Transverse colon (tissue), 4 donors: Measurements from ENCODE around the gene CTNNA1. TPM values are rescaled to one million over a fixed set of nuclear protein-coding genes. Genes with fewer than 3 reads are reported as not detected.
"Not testable (repeated sequence)": the region's sequence is repeated elsewhere in the genome, so short reads cannot be mapped to it uniquely, and the experiment has no call there.

Experiments
- DNase-seq: peaks from one replicate; pipeline ENCODE4 v3.0.0-alpha.2; 2019
- H3K27ac ChIP-seq, 4 donors: fragments of 200-600 bp; sonication (generic); 2 replicates each; pipeline ENCODE4 v1.5.1; 2016 to 2018; ENCODE audit warnings: inconsistent platforms in 4 of 4
- H3K27me3 ChIP-seq: fragments of 200-600 bp; sonication (generic); 2 replicates; pipeline ENCODE4 v1.5.1; 2017; ENCODE audit warnings: inconsistent platforms
- H3K36me3 ChIP-seq, 4 donors: fragments of 200-600 bp; sonication (generic); 2 replicates each; pipeline ENCODE4 v1.5.1; 2017 to 2019; ENCODE audit warnings: inconsistent platforms in 4 of 4
- H3K4me1 ChIP-seq, 4 donors: fragments of 200-600 bp; sonication (generic); 2 replicates each; pipeline ENCODE4 v1.5.1; 2017 to 2020; ENCODE audit warnings: inconsistent platforms in 4 of 4
- H3K4me3 ChIP-seq, 4 donors: fragments of 200-600 bp; sonication (generic); 1 replicate in 1 of 4; 2 replicates in 3 of 4; pipeline versions ENCODE4 v1.5.1 to v1.6.1; 2017 to 2019; ENCODE audit warnings: inconsistent platforms in 4 of 4
- H3K9me3 ChIP-seq, 2 donors: fragments of 200-600 bp; sonication (generic); 2 replicates each; pipeline ENCODE4 v1.5.1; 2017 to 2019; ENCODE audit warnings: inconsistent platforms in 2 of 2
- EP300 ChIP-seq: sonication (generic); formaldehyde crosslinking; IDR thresholded peaks from one replicate; pipeline ENCODE4 v1.6.1; 2017; ENCODE audit warnings: antibody characterized with exemption, low read depth
- POLR2A ChIP-seq: fragments of 450-650 bp; IDR thresholded peaks from one replicate; pipeline ENCODE4 v1.6.1; 2016; ENCODE audit warnings: antibody characterized with exemption, mild to moderate bottlenecking, moderate library complexity
- POLR2AphosphoS5 ChIP-seq, 3 donors: sonication (generic); formaldehyde crosslinking; IDR thresholded peaks; one replicate each; pipeline ENCODE4 v1.6.1; 2016; ENCODE audit warnings: antibody characterized with exemption in 3 of 3
- WGBS, 2 donors: methylation state at CpG; one replicate each; pipeline ENCODE4 v1.1.5; 2018; ENCODE audit warnings: low coverage in 1 of 2; 5-methylcytosine and 5-hydroxymethylcytosine counted together
- in situ Hi-C, 4 donors: fragments of 200-750 bp; cut with MboI; loops; one replicate each; pipeline versions ENCODE4 v1.15.0 to v1.15.1; 2017; ENCODE audit warnings: low sequenced_read_pairs in 3 of 4, low pct_ligation_motif_present in 1 of 4, low pct_unique_long_range_greater_than_20kb in 1 of 4
- intact Hi-C: fragments of 100-400 bp; cut with DNase I; formaldehyde crosslinking; loops from one replicate; pipeline ENCODE4 v1.15.1; 2023; ENCODE audit warnings: low total_unique reads
- total RNA-seq, 4 donors: library from RNA; depleted of rRNA; stranded (reverse); fragments of >200 nt; gene quantifications; one replicate each; pipeline ENCODE4 v1.1.0, GENCODE V29; 2016
- TF ChIP-seq, protein P1 (sequence below), 5 experiments: fragments of 200-600 bp in 3 of 5; fragments of 450-650 bp in 2 of 5; sonication (generic) in 3 of 5; IDR thresholded peaks; 1 replicate in 2 of 5; 2 replicates in 3 of 5; pipeline ENCODE4 v1.5.1; 2016 to 2017; ENCODE audit warnings: antibody characterized with exemption in 5 of 5, inconsistent platforms in 3 of 5, mild to moderate bottlenecking in 2 of 5, moderate library complexity in 1 of 5

CTNNA1 gene
- total RNA-seq, 4 donors from 2014 or later, result 272 to 381 (median 316) TPM

- in situ Hi-C loops (no loop called here), intact Hi-C loops (no loop called here)
- no peak overlapping the region for H3K4me3 ChIP-seq
- peaks cover 0 to 8% (median 5%) of the 10 kb centered on the region in 4 donors for H3K4me1 ChIP-seq
- no peaks in the 10 kb centered on the region for H3K36me3 ChIP-seq
- no peak for DNase-seq
- no peaks in the 10 kb centered on the region for H3K9me3 ChIP-seq
- WGBS, 2 donors, result 72 to 73% methylated on average over 7 to 10 of the region's 10 CpGs
- TF ChIP-seq EP300 (no peak), POLR2A (no peak), POLR2AphosphoS5 (IDR thresholded peaks at IDR 0.05) (no peak)
- TF ChIP-seq, protein P1, sequence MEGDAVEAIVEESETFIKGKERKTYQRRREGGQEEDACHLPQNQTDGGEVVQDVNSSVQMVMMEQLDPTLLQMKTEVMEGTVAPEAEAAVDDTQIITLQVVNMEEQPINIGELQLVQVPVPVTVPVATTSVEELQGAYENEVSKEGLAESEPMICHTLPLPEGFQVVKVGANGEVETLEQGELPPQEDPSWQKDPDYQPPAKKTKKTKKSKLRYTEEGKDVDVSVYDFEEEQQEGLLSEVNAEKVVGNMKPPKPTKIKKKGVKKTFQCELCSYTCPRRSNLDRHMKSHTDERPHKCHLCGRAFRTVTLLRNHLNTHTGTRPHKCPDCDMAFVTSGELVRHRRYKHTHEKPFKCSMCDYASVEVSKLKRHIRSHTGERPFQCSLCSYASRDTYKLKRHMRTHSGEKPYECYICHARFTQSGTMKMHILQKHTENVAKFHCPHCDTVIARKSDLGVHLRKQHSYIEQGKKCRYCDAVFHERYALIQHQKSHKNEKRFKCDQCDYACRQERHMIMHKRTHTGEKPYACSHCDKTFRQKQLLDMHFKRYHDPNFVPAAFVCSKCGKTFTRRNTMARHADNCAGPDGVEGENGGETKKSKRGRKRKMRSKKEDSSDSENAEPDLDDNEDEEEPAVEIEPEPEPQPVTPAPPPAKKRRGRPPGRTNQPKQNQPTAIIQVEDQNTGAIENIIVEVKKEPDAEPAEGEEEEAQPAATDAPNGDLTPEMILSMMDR (IDR thresholded peaks at IDR 0.05), result no peak
- H3K27ac ChIP-seq, result no peak overlapping the region
- no peaks in the 10 kb centered on the region for H3K27me3 ChIP-seq
Observed at GRCh38 chr5:138722544-138723177, 30.6 kb upstream of the CTNNA1 start.

DNA sequence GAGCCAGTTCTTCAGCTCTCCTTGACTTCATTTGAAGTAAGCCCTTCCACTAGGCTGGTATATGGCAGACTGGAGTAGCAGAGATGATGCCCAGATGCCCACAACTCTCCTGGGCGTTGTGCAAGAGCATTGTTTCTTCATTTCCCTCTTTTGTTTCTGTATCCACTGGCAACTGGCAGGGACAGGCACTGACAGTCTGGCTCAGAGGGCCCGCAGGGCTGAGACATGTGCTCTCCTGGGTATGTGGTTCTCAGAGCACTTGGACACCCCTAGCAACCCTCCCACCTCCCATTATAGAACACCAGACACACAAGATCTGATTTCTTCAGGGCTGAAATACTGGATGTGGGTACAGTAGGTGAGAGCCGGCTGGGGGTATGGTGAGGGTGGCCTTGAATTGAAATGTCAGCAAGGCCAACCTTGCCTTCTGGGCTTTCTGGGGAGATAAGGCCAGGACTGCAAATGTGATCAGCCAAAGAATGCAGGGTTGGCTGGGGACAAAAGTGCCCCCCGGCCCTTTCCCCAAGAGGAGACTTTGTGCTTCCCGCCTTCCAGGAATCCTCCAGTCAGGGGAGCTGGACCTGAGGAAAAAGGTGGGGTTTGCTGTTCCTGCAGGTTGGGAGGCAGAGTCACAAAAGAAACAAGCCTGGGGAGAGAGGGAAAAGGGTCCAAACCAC lies 28.6 kb upstream of the CTNNA1 start:
- in situ Hi-C loops, result no loop called here
- intact Hi-C loops, result no loop called here
- Histone ChIP-seq H3K27ac (peak overlapping the region; percentile 7 to 74 (median 43)), H3K27me3 (no peaks in the 10 kb centered on the region), H3K4me3 (no peak overlapping the region), H3K36me3 (no peaks in the 10 kb centered on the region), H3K4me1 (peaks cover 0 to 8% (median 5%) of the 10 kb centered on the region in 4 donors), H3K9me3 (no peaks in the 10 kb centered on the region)
- TF ChIP-seq POLR2AphosphoS5 (IDR thresholded peaks at IDR 0.05), result peak in 1 of 3 donors; percentile 26
- no peak for TF ChIP-seq POLR2A
- no peak for TF ChIP-seq EP300
- 81 to 86% methylated on average over 2 to 5 of the region's 5 CpGs for WGBS, 2 donors
- no peak for DNase-seq

- H3K9me3 ChIP-seq, result no peaks in the 10 kb centered on the region
- H3K36me3 ChIP-seq, result no peaks in the 10 kb centered on the region
- 61 to 79% methylated on average over 9 to 12 of the region's 12 CpGs for WGBS, 2 donors
- TF ChIP-seq EP300 (no peak), POLR2AphosphoS5 (IDR thresholded peaks at IDR 0.05) (peak in 2 of 3 donors; percentile 39 to 43)
- H3K27me3 ChIP-seq, result no peaks in the 10 kb centered on the region
- H3K27ac ChIP-seq, result peak overlapping the region; percentile 39 to 82 (median 60)
- in situ Hi-C loops (no loop called here), intact Hi-C loops (no loop called here)
- no peak overlapping the region for H3K4me3 ChIP-seq
- peaks cover 0 to 8% (median 5%) of the 10 kb centered on the region in 4 donors for H3K4me1 ChIP-seq
- peak; percentile 14 for DNase-seq
Observed at GRCh38 chr5:138725153-138725817, 27.9 kb upstream of the CTNNA1 start.

- peak overlapping the region; percentile 39 to 82 (median 60) for H3K27ac ChIP-seq
- H3K4me3 ChIP-seq, result no peak overlapping the region
- H3K36me3 ChIP-seq, result no peaks in the 10 kb centered on the region
- DNase-seq, result peak; percentile 19
- H3K9me3 ChIP-seq, result no peaks in the 10 kb centered on the region
- H3K4me1 ChIP-seq, result peaks cover 0 to 8% (median 5%) of the 10 kb centered on the region in 4 donors
- TF ChIP-seq, protein P1 (IDR thresholded peaks at IDR 0.05), result no peak
- no peak for TF ChIP-seq POLR2AphosphoS5 (IDR thresholded peaks at IDR 0.05)
- in situ Hi-C loops (no loop called here), intact Hi-C loops (no loop called here)
- no peaks in the 10 kb centered on the region for H3K27me3 ChIP-seq
- WGBS, 2 donors, result 48 to 71% methylated on average over 3 to 6 of the region's 6 CpGs
Observed at GRCh38 chr5:138725818-138726416, 27.3 kb upstream of the CTNNA1 start.

- H3K4me3 ChIP-seq, result no peak overlapping the region
- no peaks in the 10 kb centered on the region for H3K9me3 ChIP-seq
- in situ Hi-C loops (no loop called here), intact Hi-C loops (no loop called here)
- TF ChIP-seq EP300 (no peak), POLR2AphosphoS5 (IDR thresholded peaks at IDR 0.05) (no peak), POLR2A (no peak)
- TF ChIP-seq, protein P1 (IDR thresholded peaks at IDR 0.05), result no peak
- peaks cover 0 to 8% (median 5%) of the 10 kb centered on the region in 4 donors for H3K4me1 ChIP-seq
- H3K36me3 ChIP-seq, result no peaks in the 10 kb centered on the region
- no peak overlapping the region for H3K27ac ChIP-seq
- 65 to 80% methylated on average over 3 to 4 of the region's 4 CpGs for WGBS, 2 donors
- no peak for DNase-seq
- H3K27me3 ChIP-seq, result no peaks in the 10 kb centered on the region
Observed at GRCh38 chr5:138726848-138727247, 26.4 kb upstream of the CTNNA1 start.

- H3K4me3 ChIP-seq, DNase-seq, in situ Hi-C loops, H3K4me1 ChIP-seq, H3K36me3 ChIP-seq, H3K27me3 ChIP-seq, H3K27ac ChIP-seq, H3K9me3 ChIP-seq, intact Hi-C loops: not testable (repeated sequence)
- WGBS, 2 donors, result 90 to 92% methylated on average over 4 to 12 of the region's 12 CpGs
Observed at GRCh38 chr5:138730496-138730895, 22.7 kb upstream of the CTNNA1 start.
